SU-DHL-6 (cell line): ENCODE measurements around the gene FOXA2.

ENCODE experiments used
- H2AFZ ChIP-seq: fragments of 200-600 bp; sonication (generic); 2 replicates; pipeline ENCODE4 v1.6.1; 2014; ENCODE audit warnings: low read depth, mild to moderate bottlenecking, moderate library complexity, mixed read lengths, antibody characterized with exemption, low read length; ENCODE audit not compliant: severe bottlenecking
- H3F3A ChIP-seq: fragments of 200-600 bp; shearing (Covaris generic); 2 replicates; pipeline ENCODE4 v1.6.0; 2016; ENCODE audit warnings: antibody characterized with exemption, mild to moderate bottlenecking; ENCODE audit not compliant: insufficient read depth
- H3K27ac ChIP-seq: fragments of 200-600 bp; sonication (generic); 2 replicates; pipeline ENCODE4 v1.5.1; 2016; ENCODE audit warnings: low read depth, mild to moderate bottlenecking, low read length, moderate library complexity, mixed read lengths
- H3K27me3 ChIP-seq: fragments of 200-600 bp; sonication (generic), shearing (Covaris generic); 2 replicates; pipeline ENCODE4 v1.6.0; 2014; ENCODE audit warnings: mild to moderate bottlenecking, low read length
- H3K36me3 ChIP-seq: fragments of 200-600 bp; sonication (generic); 2 replicates; pipeline ENCODE4 v1.6.1; 2014; ENCODE audit warnings: mild to moderate bottlenecking, low read length, mixed read lengths
- H3K4me2 ChIP-seq: fragments of 300-600, 200-600 bp; shearing (Covaris generic), sonication (generic); 2 replicates; pipeline ENCODE4 v1.6.0; 2014; ENCODE audit warnings: low read length, low read depth, mild to moderate bottlenecking; ENCODE audit not compliant: poor library complexity, severe bottlenecking
- H3K4me3 ChIP-seq: fragments of 200-600 bp; sonication (generic); 2 replicates; pipeline ENCODE4 v1.5.1; 2014; ENCODE audit warnings: antibody characterized with exemption, low read length, mild to moderate bottlenecking, mixed read lengths; ENCODE audit not compliant: insufficient read depth, poor library complexity, severe bottlenecking
- H3K79me2 ChIP-seq: fragments of 200-600 bp; sonication (generic); 2 replicates; pipeline ENCODE4 v1.6.1; 2014; ENCODE audit warnings: mild to moderate bottlenecking, low read length, moderate library complexity; ENCODE audit not compliant: insufficient read depth
- H3K9ac ChIP-seq: fragments of 200-600 bp; sonication (generic); 2 replicates; pipeline ENCODE4 v1.7.0; 2014; ENCODE audit warnings: mild to moderate bottlenecking, low read length
- H3K9me2 ChIP-seq: fragments of 200-600 bp; sonication (generic); replicated peaks from 2 replicates; pipeline ENCODE4 v1.6.1; 2014; ENCODE audit warnings: low read length; ENCODE audit not compliant: insufficient read depth
- H3K9me3 ChIP-seq: fragments of 200-600 bp; sonication (generic); 2 replicates; pipeline ENCODE4 v1.6.1; 2014; ENCODE audit warnings: low read length, mixed read lengths; ENCODE audit not compliant: insufficient read depth
- H4K20me1 ChIP-seq: fragments of 200-600 bp; sonication (generic); 2 replicates; pipeline ENCODE4 v1.6.1; 2014; ENCODE audit warnings: low read depth, mild to moderate bottlenecking, antibody characterized with exemption, low read length, moderate library complexity, mixed read lengths
- EZH2phosphoT487 ChIP-seq: fragments of 200-600 bp; sonication (generic), shearing (Covaris generic); conservative IDR thresholded peaks from 2 replicates; pipeline ENCODE4 v1.6.1; 2018; ENCODE audit warnings: mild to moderate bottlenecking, antibody characterized with exemption, low read length, moderate library complexity, mixed read lengths
- TF ChIP-seq, protein P1 (sequence below): fragments of 200-600 bp; sonication (generic); IDR thresholded peaks from one replicate; pipeline ENCODE4 v1.5.1; 2017; ENCODE audit warnings: antibody characterized with exemption, mild to moderate bottlenecking, low read length, moderate library complexity; ENCODE audit not compliant: insufficient read depth, poor library complexity, severe bottlenecking

FOXA2 gene

DNA sequence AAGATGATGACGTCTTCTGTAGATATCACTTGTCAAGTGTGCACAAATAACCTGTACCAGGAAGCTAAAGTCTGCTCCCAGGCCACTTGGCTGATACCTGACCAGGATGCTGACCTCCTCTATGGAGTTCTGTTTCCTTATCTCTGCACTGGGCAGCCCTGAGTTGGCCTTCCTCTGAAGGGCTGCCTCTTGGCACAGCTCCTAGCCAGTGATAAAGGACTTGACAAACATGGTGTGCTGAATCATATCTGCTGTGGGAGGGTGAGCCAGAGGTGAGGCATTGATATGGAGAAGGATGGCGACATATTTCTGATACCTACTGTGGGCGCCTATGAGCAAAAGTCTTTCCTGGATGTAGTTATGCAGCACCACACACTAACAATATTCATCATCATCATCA lies 32.8 kb upstream of the FOXA2 start:
- Histone ChIP-seq H3K9me3 (no peaks in the 10 kb centered on the region), H3K4me3 (no peak overlapping the region), H3K27me3 (no peaks in the 10 kb centered on the region), H3K36me3 (no peaks in the 10 kb centered on the region), H3K9me2 (no peaks in the 10 kb centered on the region), H3F3A (no peaks in the 10 kb centered on the region), H3K27ac (no peak overlapping the region), H3K4me2 (no peak overlapping the region), H3K79me2 (no peaks in the 10 kb centered on the region), H3K9ac (no peak overlapping the region), H4K20me1 (no peaks in the 10 kb centered on the region), H2AFZ (no peak overlapping the region)
- TF ChIP-seq, protein P1, sequence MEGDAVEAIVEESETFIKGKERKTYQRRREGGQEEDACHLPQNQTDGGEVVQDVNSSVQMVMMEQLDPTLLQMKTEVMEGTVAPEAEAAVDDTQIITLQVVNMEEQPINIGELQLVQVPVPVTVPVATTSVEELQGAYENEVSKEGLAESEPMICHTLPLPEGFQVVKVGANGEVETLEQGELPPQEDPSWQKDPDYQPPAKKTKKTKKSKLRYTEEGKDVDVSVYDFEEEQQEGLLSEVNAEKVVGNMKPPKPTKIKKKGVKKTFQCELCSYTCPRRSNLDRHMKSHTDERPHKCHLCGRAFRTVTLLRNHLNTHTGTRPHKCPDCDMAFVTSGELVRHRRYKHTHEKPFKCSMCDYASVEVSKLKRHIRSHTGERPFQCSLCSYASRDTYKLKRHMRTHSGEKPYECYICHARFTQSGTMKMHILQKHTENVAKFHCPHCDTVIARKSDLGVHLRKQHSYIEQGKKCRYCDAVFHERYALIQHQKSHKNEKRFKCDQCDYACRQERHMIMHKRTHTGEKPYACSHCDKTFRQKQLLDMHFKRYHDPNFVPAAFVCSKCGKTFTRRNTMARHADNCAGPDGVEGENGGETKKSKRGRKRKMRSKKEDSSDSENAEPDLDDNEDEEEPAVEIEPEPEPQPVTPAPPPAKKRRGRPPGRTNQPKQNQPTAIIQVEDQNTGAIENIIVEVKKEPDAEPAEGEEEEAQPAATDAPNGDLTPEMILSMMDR = no peak
- TF ChIP-seq EZH2phosphoT487 = no peak

DNA sequence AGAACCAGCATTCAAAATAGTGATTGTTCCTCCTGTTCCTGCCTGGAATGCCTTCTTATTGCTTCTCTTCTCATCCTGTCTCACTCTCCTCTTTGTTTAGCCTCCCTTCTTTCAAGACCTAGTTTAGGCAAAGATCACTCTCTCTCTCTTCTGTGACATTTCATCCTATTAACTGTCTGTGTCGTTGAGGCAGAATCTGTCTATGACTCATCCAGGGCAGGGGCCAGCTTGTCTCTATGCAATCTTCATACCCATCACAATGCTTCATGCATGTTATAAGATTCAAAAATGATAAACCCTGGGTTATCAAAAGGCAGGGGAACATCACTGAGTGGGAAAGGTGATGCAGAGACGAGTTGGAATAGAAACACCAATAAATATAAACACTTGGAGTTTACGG lies 32.2 kb upstream of the FOXA2 start:
- H3F3A ChIP-seq = no peaks in the 10 kb centered on the region
- no peak overlapping the region for H3K9ac ChIP-seq
- H3K79me2 ChIP-seq = no peaks in the 10 kb centered on the region
- no peak overlapping the region for H2AFZ ChIP-seq
- H4K20me1 ChIP-seq = no peaks in the 10 kb centered on the region
- H3K4me2 ChIP-seq = no peak overlapping the region
- no peak overlapping the region for H3K4me3 ChIP-seq
- TF ChIP-seq EZH2phosphoT487 = no peak
- TF ChIP-seq, protein P1 = no peak
- H3K27me3 ChIP-seq = no peaks in the 10 kb centered on the region
- H3K36me3 ChIP-seq = no peaks in the 10 kb centered on the region
- no peaks in the 10 kb centered on the region for H3K9me2 ChIP-seq
- no peaks in the 10 kb centered on the region for H3K9me3 ChIP-seq
- no peak overlapping the region for H3K27ac ChIP-seq

DNA sequence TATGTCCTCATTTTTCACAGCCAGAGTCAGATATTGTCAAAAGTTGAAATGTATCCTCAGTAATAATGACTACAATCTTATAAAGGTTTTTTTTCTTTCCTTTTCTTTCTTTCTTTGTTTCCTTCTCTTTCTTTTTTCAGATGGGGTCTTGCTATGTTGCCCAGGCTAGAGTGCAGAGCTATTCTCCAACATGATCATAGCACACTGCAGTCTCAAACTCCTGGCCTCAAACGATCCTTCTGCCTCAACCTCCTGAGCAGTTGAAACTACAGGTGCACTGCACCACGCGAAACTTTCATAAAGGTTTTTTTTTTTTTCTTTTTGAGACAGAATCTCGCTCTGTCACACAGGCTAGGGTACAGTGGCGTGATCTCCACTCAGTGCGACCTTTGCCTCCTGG lies 31.1 kb upstream of the FOXA2 start:
- no peaks in the 10 kb centered on the region for H3K36me3 ChIP-seq
- no peak overlapping the region for H3K9ac ChIP-seq
- H3K9me3 ChIP-seq = no peaks in the 10 kb centered on the region
- no peaks in the 10 kb centered on the region for H4K20me1 ChIP-seq
- H3K4me2 ChIP-seq = no peak overlapping the region
- H2AFZ ChIP-seq = no peak overlapping the region
- TF ChIP-seq, protein P1 = no peak
- TF ChIP-seq EZH2phosphoT487 = no peak
- H3K9me2 ChIP-seq = no peaks in the 10 kb centered on the region
- H3F3A ChIP-seq = no peaks in the 10 kb centered on the region
- H3K27me3 ChIP-seq = no peaks in the 10 kb centered on the region
- H3K27ac ChIP-seq = no peak overlapping the region
- no peaks in the 10 kb centered on the region for H3K79me2 ChIP-seq
- H3K4me3 ChIP-seq = no peak overlapping the region
